ENCODE measurements around the gene PRICKLE2. TPM values are rescaled to one million over a fixed set of nuclear protein-coding genes. Genes with fewer than 3 reads are reported as not detected.

Gene PRICKLE2
- polyA plus RNA-seq, 3 donors: not detected

- no peaks in the 10 kb centered on the region for H3K4me1 Mint-ChIP-seq
- H3K9me3 ChIP-seq (replicated peaks in 1 of 2; ENCODE audit: control insufficient read depth in 1 of 2, insufficient read depth in 1 of 2, low read length in 2 of 2): no peaks in the 10 kb centered on the region
- DNase-seq: no peak
- peaks cover 0 to 2% (median 0%) of the 10 kb centered on the region in 7 donors for H3K9me3 Mint-ChIP-seq
- H3K27ac Mint-ChIP-seq: no peak overlapping the region
- no peak overlapping the region for H2AFZ ChIP-seq (ENCODE audit: insufficient read depth, low read depth, low read length, poor library complexity, severe bottlenecking)
- no peak overlapping the region for H3K9ac ChIP-seq (ENCODE audit: insufficient read depth, low read length, poor library complexity, severe bottlenecking)
- no peaks in the 10 kb centered on the region for H3K36me3 Mint-ChIP-seq
- TF ChIP-seq CTCF (IDR thresholded peaks at IDR 0.05): no peak
- WGBS (ENCODE audit: insufficient coverage): 80% methylated on average over 1 of the region's 6 CpGs
- no peaks in the 10 kb centered on the region for H3K79me2 ChIP-seq (ENCODE audit: insufficient read depth, low read length)
- H3K4me3 ChIP-seq (replicated peaks in 1 of 3; ENCODE audit: low read depth in 2 of 3, low read length in 3 of 3): no peak overlapping the region
- no peak overlapping the region for H3K27ac ChIP-seq (ENCODE audit: low read depth in 1 of 2, low read length in 2 of 2)
- no peaks in the 10 kb centered on the region for H3K4me1 ChIP-seq (ENCODE audit: control insufficient read depth in 1 of 2, insufficient read depth in 2 of 2, low read length in 2 of 2)
- H3K36me3 ChIP-seq (replicated peaks in 1 of 2; ENCODE audit: control insufficient read depth in 1 of 2, insufficient read depth in 2 of 2, low read length in 2 of 2): no peaks in the 10 kb centered on the region
- H3K4me2 ChIP-seq (replicated peaks; ENCODE audit: extremely low read depth, low read length, poor library complexity, severe bottlenecking): no peak overlapping the region
- intact Hi-C loops (cut with micrococcal nuclease): no loop called here
- no peaks in the 10 kb centered on the region for H3K27me3 ChIP-seq (ENCODE audit: control insufficient read depth in 2 of 2, insufficient read depth in 2 of 2, low read length in 2 of 2)
- no peaks in the 10 kb centered on the region for H4K20me1 ChIP-seq (ENCODE audit: insufficient read depth, low read length)
- peaks cover 4 to 8% (median 6%) of the 10 kb centered on the region in 3 donors for H3K27me3 Mint-ChIP-seq (ENCODE audit: low read depth in 3 of 3)
- H3K4me3 Mint-ChIP-seq: no peak overlapping the region
Measured at GRCh38 chr3:64221571-64222257, 3.6 kb downstream of the PRICKLE2 start.

GRCh38 chr3:64220161-64220914, 4.9 kb downstream of the PRICKLE2 start:
- Histone ChIP-seq H3K4me3 (replicated peaks in 1 of 3; ENCODE audit: low read depth in 2 of 3, low read length in 3 of 3) (no peak overlapping the region), H3K9ac (ENCODE audit: insufficient read depth, low read length, poor library complexity, severe bottlenecking) (no peak overlapping the region), H4K20me1 (ENCODE audit: insufficient read depth, low read length) (no peaks in the 10 kb centered on the region), H3K36me3 (replicated peaks in 1 of 2; ENCODE audit: control insufficient read depth in 1 of 2, insufficient read depth in 2 of 2, low read length in 2 of 2) (no peaks in the 10 kb centered on the region), H3K27ac (ENCODE audit: low read depth in 1 of 2, low read length in 2 of 2) (no peak overlapping the region), H3K9me3 (replicated peaks in 1 of 2; ENCODE audit: control insufficient read depth in 1 of 2, insufficient read depth in 1 of 2, low read length in 2 of 2) (no peaks in the 10 kb centered on the region), H3K79me2 (ENCODE audit: insufficient read depth, low read length) (no peaks in the 10 kb centered on the region), H3K4me1 (ENCODE audit: control insufficient read depth in 1 of 2, insufficient read depth in 2 of 2, low read length in 2 of 2) (no peaks in the 10 kb centered on the region), H3K27me3 (ENCODE audit: control insufficient read depth in 2 of 2, insufficient read depth in 2 of 2, low read length in 2 of 2) (no peaks in the 10 kb centered on the region), H3K4me2 (replicated peaks; ENCODE audit: extremely low read depth, low read length, poor library complexity, severe bottlenecking) (no peak overlapping the region), H2AFZ (ENCODE audit: insufficient read depth, low read depth, low read length, poor library complexity, severe bottlenecking) (no peak overlapping the region)
- Mint-ChIP-seq H3K36me3 (no peaks in the 10 kb centered on the region), H3K27me3 (ENCODE audit: low read depth in 3 of 3) (peaks cover 2 to 8% (median 4%) of the 10 kb centered on the region in 3 donors), H3K4me1 (no peaks in the 10 kb centered on the region), H3K9me3 (peaks cover 0 to 2% (median 0%) of the 10 kb centered on the region in 7 donors), H3K27ac (no peak overlapping the region), H3K4me3 (no peak overlapping the region)
- intact Hi-C loops (cut with micrococcal nuclease): no loop called here
- 76% methylated on average over 3 of the region's 8 CpGs for WGBS (ENCODE audit: insufficient coverage)
- no peak for DNase-seq
- TF ChIP-seq CTCF (IDR thresholded peaks at IDR 0.05): no peak

Measured in CD14-positive monocyte (primary cell).